ENCODE results near the gene C12orf57.

- TF ChIP-seq REST (IDR thresholded peaks at IDR 0.05) (no peak), KDM1A (IDR thresholded peaks at IDR 0.05; ENCODE audit: low read depth) (no peak), CTCF (IDR thresholded peaks at IDR 0.05) (no peak), CHD2 (IDR thresholded peaks at IDR 0.05; ENCODE audit: low read length, partially characterized antibody) (no peak), KDM5A (IDR thresholded peaks at IDR 0.05) (no peak), MAX (IDR thresholded peaks at IDR 0.05) (no peak)
Measured at GRCh38 chr12:6909421-6910145, 34.2 kb upstream of the C12orf57 start.

All from A549 (cell line).